IMR-90 (cell line): ENCODE measurements around the gene PRTFDC1. TPM values are rescaled to one million over a fixed set of nuclear protein-coding genes. Genes with fewer than 3 reads are reported as not detected.

ENCODE experiments used
- ATAC-seq: fragments of 200-7000 bp; cut with Tn5 transposase; 2 replicates; pipeline ENCODE4 v1.9.1; 2020; ENCODE audit warnings: low read depth, mild to moderate bottlenecking, moderate library complexity
- BruUV-seq: library from RNA; stranded (reverse); fragments of 400-500 nt; replicated peaks from 2 replicates; lab custom pipeline; 2021; lab: Mats Ljungman, UMichigan
- CTCF ChIA-PET: fragments of 300-600 bp; formaldehyde crosslinking; extraction: SDS; loops from one replicate; lab custom pipeline; 2021; ENCODE audit warnings: antibody characterized with exemption; lab: Yijun Ruan, JAX
- POLR2A ChIA-PET: fragments of 300-600 bp; sonication (Branson Sonifier 250); formaldehyde crosslinking; loops from one replicate; lab custom pipeline; 2022; ENCODE audit warnings: antibody characterized with exemption; ENCODE audit not compliant: unreplicated experiment; lab: Charles Lee
- DNase-seq: peaks from one replicate; pipeline ENCODE4 v3.0.0; 2013
- H2AFZ ChIP-seq: replicated peaks from 2 replicates; pipeline ENCODE3; 2013; ENCODE audit warnings: low read length, mild to moderate bottlenecking; ENCODE audit not compliant: poor library complexity
- H2AK5ac ChIP-seq: 2 replicates; pipeline ENCODE4 v1.6.1; 2013; ENCODE audit warnings: low read depth, low read length, inconsistent platforms
- H2AK9ac ChIP-seq: replicated peaks from 2 replicates; pipeline ENCODE3; 2013; ENCODE audit warnings: mild to moderate bottlenecking, low read depth, low read length, moderate library complexity; ENCODE audit not compliant: poor library complexity
- H2BK120ac ChIP-seq: 2 replicates; pipeline ENCODE4 v1.6.1; 2013; ENCODE audit warnings: low read depth, low read length, inconsistent platforms
- H2BK15ac ChIP-seq: 3 replicates; pipeline ENCODE4 v1.6.1; 2013; ENCODE audit warnings: low read depth, low read length, inconsistent platforms
- H2BK20ac ChIP-seq: 2 replicates; pipeline ENCODE4 v1.6.1; 2013; ENCODE audit warnings: low read depth, mild to moderate bottlenecking, inconsistent platforms, low read length, moderate library complexity
- H2BK5ac ChIP-seq: 2 replicates; pipeline ENCODE4 v1.6.1; 2013; ENCODE audit warnings: mild to moderate bottlenecking, low read depth, low read length, inconsistent platforms; ENCODE audit not compliant: poor library complexity, severe bottlenecking
- H3K14ac ChIP-seq: replicated peaks from 2 replicates; pipeline ENCODE4 v1.6.1; 2013; ENCODE audit warnings: low read depth, low read length, inconsistent platforms
- H3K18ac ChIP-seq: 2 replicates; pipeline ENCODE4 v1.6.1; 2013; ENCODE audit warnings: low read depth, low read length, control low read depth
- H3K23ac ChIP-seq: 2 replicates; pipeline ENCODE4 v1.6.1; 2013; ENCODE audit warnings: low read depth, low read length, inconsistent platforms
- H3K27ac ChIP-seq: 2 replicates; pipeline ENCODE4 v1.5.1; 2013; ENCODE audit warnings: mild to moderate bottlenecking, control low read depth, low read length; ENCODE audit not compliant: insufficient read depth
- H3K27me3 ChIP-seq: 2 replicates; pipeline ENCODE4 v1.6.1; 2013; ENCODE audit warnings: low read length; ENCODE audit not compliant: control insufficient read depth, insufficient read depth
- H3K36me3 ChIP-seq: 2 replicates; pipeline ENCODE4 v1.6.1; 2013; ENCODE audit warnings: low read length, mixed read lengths; ENCODE audit not compliant: control insufficient read depth, insufficient read depth
- H3K4ac ChIP-seq: 2 replicates; pipeline ENCODE4 v1.6.1; 2013; ENCODE audit warnings: low read depth, low read length, inconsistent platforms
- H3K4me1 ChIP-seq: 2 replicates; pipeline ENCODE4 v1.6.1; 2013; ENCODE audit warnings: low read length, mixed read lengths; ENCODE audit not compliant: control insufficient read depth, insufficient read depth
- H3K4me2 ChIP-seq: 2 replicates; pipeline ENCODE4 v1.6.1; 2013; ENCODE audit warnings: low read depth, mild to moderate bottlenecking, control low read depth, low read length, moderate library complexity
- H3K4me3 ChIP-seq: 2 replicates; pipeline ENCODE4 v1.5.1; 2013; ENCODE audit warnings: low read depth, mild to moderate bottlenecking, control low read depth, low read length, moderate library complexity; ENCODE audit not compliant: insufficient read depth
- H3K56ac ChIP-seq: 2 replicates; pipeline ENCODE4 v1.6.1; 2013; ENCODE audit warnings: low read length, inconsistent platforms; ENCODE audit not compliant: insufficient read depth; ENCODE audit errors: extremely low read depth
- H3K79me1 ChIP-seq, 2 experiments: 2 replicates each; pipeline ENCODE4 v1.6.1; 2013; ENCODE audit warnings: low read length in 2 of 2, inconsistent platforms in 1 of 2, low read depth in 1 of 2
- H3K9ac ChIP-seq: 2 replicates; pipeline ENCODE4 v1.6.1; 2013; ENCODE audit warnings: low read depth, low read length, control low read depth
- H3K9me1 ChIP-seq: 2 replicates; pipeline ENCODE4 v1.6.1; 2013; ENCODE audit warnings: low read length, inconsistent platforms; ENCODE audit not compliant: insufficient read depth
- H3K9me3 ChIP-seq: 2 replicates; pipeline ENCODE4 v1.6.1; 2013; ENCODE audit warnings: low read length; ENCODE audit not compliant: control insufficient read depth, insufficient read depth
- H4K20me1 ChIP-seq: 2 replicates; pipeline ENCODE4 v1.6.1; 2013; ENCODE audit warnings: low read length, inconsistent platforms; ENCODE audit not compliant: insufficient read depth
- H4K5ac ChIP-seq: 2 replicates; pipeline ENCODE4 v1.6.1; 2013; ENCODE audit warnings: mild to moderate bottlenecking, low read depth, low read length, control low read depth
- H4K8ac ChIP-seq, 2 experiments: 2 replicates each; pipeline ENCODE4 v1.6.1; 2013; ENCODE audit warnings: low read depth in 2 of 2, low read length in 2 of 2, control low read depth in 1 of 2, inconsistent platforms in 1 of 2
- H4K91ac ChIP-seq: 2 replicates; pipeline ENCODE4 v1.6.1; 2013; ENCODE audit warnings: low read depth, low read length, inconsistent platforms; ENCODE audit not compliant: insufficient read depth
- BHLHE40 ChIP-seq: fragments of 150-350 bp; IDR thresholded peaks from 2 replicates; pipeline ENCODE4 v1.6.1; 2016; ENCODE audit warnings: mild to moderate bottlenecking, low read depth, low read length
- CHD1 ChIP-seq: IDR thresholded peaks from 2 replicates; pipeline ENCODE4 v1.6.1; 2012; ENCODE audit warnings: low read depth, low read length, improper control_type of control experiment
- CTCF ChIP-seq: conservative IDR thresholded peaks from 2 replicates; pipeline ENCODE4 v1.5.1; 2012; ENCODE audit warnings: mild to moderate bottlenecking, low read depth, low read length, improper control_type of control experiment
- FOS ChIP-seq: fragments of 150-350 bp; IDR thresholded peaks from 2 replicates; pipeline ENCODE4 v1.6.1; 2016; ENCODE audit warnings: low read depth, low read length
- MAFK ChIP-seq: IDR thresholded peaks from 2 replicates; pipeline ENCODE4 v1.6.1; 2012; ENCODE audit warnings: low read depth, low read length, improper control_type of control experiment
- MXI1 ChIP-seq: IDR thresholded peaks from 2 replicates; pipeline ENCODE4 v1.6.1; 2012; ENCODE audit warnings: low read depth, mild to moderate bottlenecking, low read length, moderate library complexity, borderline replicate concordance
- RAD21 ChIP-seq: IDR thresholded peaks from 2 replicates; pipeline ENCODE4 v1.6.1; 2012; ENCODE audit warnings: low read length, improper control_type of control experiment
- RFX5 ChIP-seq: IDR thresholded peaks from 2 replicates; pipeline ENCODE4 v1.8.0; 2012; ENCODE audit warnings: low read depth, mild to moderate bottlenecking, low read length, moderate library complexity
- SMC3 ChIP-seq: fragments of 150-350 bp; IDR thresholded peaks from 2 replicates; pipeline ENCODE4 v1.6.1; 2016; ENCODE audit warnings: low read depth, mild to moderate bottlenecking, antibody characterized with exemption, low read length, moderate library complexity
- USF2 ChIP-seq: fragments of 150-350 bp; IDR thresholded peaks from 2 replicates; pipeline ENCODE4 v1.6.1; 2017; ENCODE audit warnings: mild to moderate bottlenecking, antibody characterized with exemption, low read length, low read depth
- WGBS, 2 experiments: methylation state at CpG; one replicate each; pipeline versions ENCODE4 v1.1.5 to v1.1.7; 2013; ENCODE audit warnings: missing lambda C conversion rate in 2 of 2; ENCODE audit not compliant: insufficient read length in 1 of 2; ENCODE audit errors: extremely low coverage in 2 of 2; 5-methylcytosine and 5-hydroxymethylcytosine counted together
- dilution Hi-C: fragments of 300-500 bp; cut with HindIII; formaldehyde crosslinking; loops from one replicate; pipeline ENCODE4 v1.14.3; 2018; ENCODE audit warnings: low sequenced_read_pairs; ENCODE audit not compliant: unreplicated experiment
- in situ Hi-C: fragments of 300-500 bp; cut with MboI; formaldehyde crosslinking; loops from 3 replicates; pipeline ENCODE4 v1.14.3; 2019; ENCODE audit warnings: low sequenced_read_pairs, inconsistent platforms, mixed read lengths
- intact Hi-C: fragments of 100-400 bp; cut with micrococcal nuclease; formaldehyde crosslinking; loops from 2 replicates; pipeline ENCODE4 v1.10.0; 2022
- polyA plus RNA-seq, 3 experiments: library from polyadenylated mRNA; depleted of rRNA; stranded (reverse); fragments of >200 nt; gene quantifications; 2 replicates each; pipeline ENCODE4 v1.2.3, GENCODE V29; 2012; ENCODE audit warnings: low replicate concordance in 1 of 3
- total RNA-seq: library from RNA; depleted of rRNA; stranded (reverse); fragments of >200 nt; gene quantifications from 2 replicates; pipeline ENCODE4 v1.2.3, GENCODE V29; 2012

PRTFDC1 gene
- total and polyA plus RNA-seq, 2 of the 4 experiments (the other 2 are of a cell fraction), result 12.3 to 17.9 TPM

- no peak for TF ChIP-seq MXI1
- TF ChIP-seq MAFK, result no peak
- TF ChIP-seq RAD21, result no peak
- TF ChIP-seq USF2, result no peak
- no peak for TF ChIP-seq RFX5
- no peak for TF ChIP-seq FOS
- TF ChIP-seq SMC3, result no peak
- TF ChIP-seq CHD1, result no peak
- no peak for TF ChIP-seq BHLHE40
- no peak for TF ChIP-seq CTCF
- Histone ChIP-seq H3K56ac (no peak overlapping the region), H3K27me3 (no peaks in the 10 kb centered on the region; the same call in 1 of the 2 replicates), H3K18ac (no peak overlapping the region), H3K4me2 (no peak overlapping the region), H3K4me1 (no peaks in the 10 kb centered on the region), H3K9me1 (no peaks in the 10 kb centered on the region), H3K4me3 (no peak overlapping the region), H2AK5ac (no peak overlapping the region), H3K9ac (no peak overlapping the region), H3K27ac (no peak overlapping the region), H3K4ac (no peak overlapping the region), H3K23ac (no peak overlapping the region), H4K91ac (no peak overlapping the region), H2BK5ac (no peak overlapping the region), H2AFZ (no peak overlapping the region), H2BK15ac (no peak overlapping the region), H2BK120ac (no peak overlapping the region), H3K14ac (no peak overlapping the region), H2AK9ac (no peak overlapping the region), H2BK20ac (no peak overlapping the region), H3K36me3 (no peaks in the 10 kb centered on the region), H4K8ac (no peak overlapping the region), H4K5ac (no peak overlapping the region), H4K20me1 (no peaks in the 10 kb centered on the region), H3K79me1 (no peaks in the 10 kb centered on the region), H3K9me3 (no peaks in the 10 kb centered on the region)
- DNase-seq (no peak), ATAC-seq (no peak)
- 90% methylated on average over 3 of the region's 8 CpGs; no CpG with 5 or more reads in 1 of the 2 experiments for WGBS, 2 experiments
- BruUV-seq, result no TSS peak
- POLR2A ChIA-PET, result interaction anchor here (0.6 kb wide), 1 partner anchor 112 kb away, joined by 4 read pairs; no protein-coding TSS in a partner anchor
- dilution Hi-C loops, result no loop called here
- in situ Hi-C loops, result no loop called here
- intact Hi-C loops, result no loop called here
- CTCF ChIA-PET, result no interaction called here
Observed at GRCh38 chr10:24804392-24804791, 148.0 kb downstream of the PRTFDC1 start.
